Measurements from ENCODE around the gene COPA. TPM values are rescaled to one million over a fixed set of nuclear protein-coding genes. Genes with fewer than 3 reads are reported as not detected.

COPA gene
- total RNA-seq, 1 donor from 2014 or later = 123 TPM

GRCh38 chr1:160330119-160330518 is 12.9 kb downstream of the COPA start:
- no peak overlapping the region for H3K4me3 Mint-ChIP-seq
- peaks cover 14% of the 10 kb centered on the region for H3K36me3 Mint-ChIP-seq (ENCODE audit: low read depth)
- TF ChIP-seq CTCF (conservative IDR thresholded peaks at IDR 0.05) = no peak
- peaks cover 20% of the 10 kb centered on the region for H3K4me1 Mint-ChIP-seq
- H3K27ac Mint-ChIP-seq (ENCODE audit: unreplicated experiment) = no peak overlapping the region
- no peaks in the 10 kb centered on the region for H3K27me3 Mint-ChIP-seq (ENCODE audit: low read depth)
- no peaks in the 10 kb centered on the region for H3K9me3 Mint-ChIP-seq
- no peak for DNase-seq (ENCODE audit: low read depth, low spot score)

- TF ChIP-seq CTCF (conservative IDR thresholded peaks at IDR 0.05) = no peak
- peak overlapping the region; percentile 31 for H3K4me3 Mint-ChIP-seq
Measured at GRCh38 chr1:160328184-160328583, 14.9 kb downstream of the COPA start.

GRCh38 chr1:160326418-160326817 is 16.6 kb downstream of the COPA start:
- Mint-ChIP-seq H3K27me3 (ENCODE audit: low read depth) (no peaks in the 10 kb centered on the region), H3K27ac (ENCODE audit: unreplicated experiment) (no peak overlapping the region), H3K9me3 (no peaks in the 10 kb centered on the region), H3K36me3 (ENCODE audit: low read depth) (peaks cover 26% of the 10 kb centered on the region), H3K4me3 (no peak overlapping the region), H3K4me1 (peaks cover 20% of the 10 kb centered on the region)
- TF ChIP-seq CTCF (conservative IDR thresholded peaks at IDR 0.05) = no peak
- DNase-seq (ENCODE audit: low read depth, low spot score) = no peak

More at GRCh38 chr1:160328184-160328583, 14.9 kb downstream of the COPA start:
- Mint-ChIP-seq H3K9me3 (no peaks in the 10 kb centered on the region), H3K36me3 (ENCODE audit: low read depth) (peaks cover 18% of the 10 kb centered on the region), H3K27ac (ENCODE audit: unreplicated experiment) (peak overlapping the region; percentile 93), H3K27me3 (ENCODE audit: low read depth) (no peaks in the 10 kb centered on the region), H3K4me1 (peaks cover 20% of the 10 kb centered on the region)
- DNase-seq (ENCODE audit: low read depth, low spot score) = no peak

- Mint-ChIP-seq H3K27ac (ENCODE audit: unreplicated experiment) (no peak overlapping the region), H3K4me1 (peaks cover 16% of the 10 kb centered on the region), H3K4me3 (no peak overlapping the region), H3K27me3 (ENCODE audit: low read depth) (no peaks in the 10 kb centered on the region), H3K9me3 (no peaks in the 10 kb centered on the region), H3K36me3 (ENCODE audit: low read depth) (peaks cover 23% of the 10 kb centered on the region)
- no peak for TF ChIP-seq CTCF (conservative IDR thresholded peaks at IDR 0.05)
- no peak for DNase-seq (ENCODE audit: low read depth, low spot score)
Measured at GRCh38 chr1:160325252-160325651, 17.8 kb downstream of the COPA start.

GRCh38 chr1:160322831-160323230 is 20.2 kb downstream of the COPA start:
- no peak for TF ChIP-seq CTCF (conservative IDR thresholded peaks at IDR 0.05)
- no peaks in the 10 kb centered on the region for H3K9me3 Mint-ChIP-seq
- no peaks in the 10 kb centered on the region for H3K27me3 Mint-ChIP-seq (ENCODE audit: low read depth)
- H3K36me3 Mint-ChIP-seq (ENCODE audit: low read depth) = peaks cover 25% of the 10 kb centered on the region
- H3K4me3 Mint-ChIP-seq = no peak overlapping the region
- no peak overlapping the region for H3K27ac Mint-ChIP-seq (ENCODE audit: unreplicated experiment)
- DNase-seq (ENCODE audit: low read depth, low spot score) = no peak
- H3K4me1 Mint-ChIP-seq = peaks cover under 1% of the 10 kb centered on the region

- Mint-ChIP-seq H3K27ac (ENCODE audit: unreplicated experiment) (no peak overlapping the region), H3K4me3 (no peak overlapping the region), H3K4me1 (no peaks in the 10 kb centered on the region), H3K9me3 (no peaks in the 10 kb centered on the region), H3K27me3 (ENCODE audit: low read depth) (no peaks in the 10 kb centered on the region), H3K36me3 (ENCODE audit: low read depth) (peaks cover 50% of the 10 kb centered on the region)
- no peak for DNase-seq (ENCODE audit: low read depth, low spot score)
- TF ChIP-seq CTCF (conservative IDR thresholded peaks at IDR 0.05) = no peak
Measured at GRCh38 chr1:160315359-160315758, 27.7 kb downstream of the COPA start.

All from neural crest cell (in vitro differentiated cells).